OCI-LY7 (cell line): ENCODE measurements around the gene RAB37.

Experiments
- EZH2phosphoT487 ChIP-seq: fragments of 200-600 bp; sonication (generic); IDR thresholded peaks from 2 replicates; pipeline ENCODE4 v1.6.1; 2018; ENCODE audit warnings: low read depth, borderline replicate concordance, mild to moderate bottlenecking, mixed run types, antibody characterized with exemption, low read length, moderate library complexity, mixed read lengths
- TF ChIP-seq, protein P1 (sequence below): fragments of 200-600 bp; sonication (generic); conservative IDR thresholded peaks from 2 replicates; pipeline ENCODE4 v1.5.1; 2014; ENCODE audit warnings: mild to moderate bottlenecking, antibody characterized with exemption, low read length, moderate library complexity, mixed read lengths

DNA sequence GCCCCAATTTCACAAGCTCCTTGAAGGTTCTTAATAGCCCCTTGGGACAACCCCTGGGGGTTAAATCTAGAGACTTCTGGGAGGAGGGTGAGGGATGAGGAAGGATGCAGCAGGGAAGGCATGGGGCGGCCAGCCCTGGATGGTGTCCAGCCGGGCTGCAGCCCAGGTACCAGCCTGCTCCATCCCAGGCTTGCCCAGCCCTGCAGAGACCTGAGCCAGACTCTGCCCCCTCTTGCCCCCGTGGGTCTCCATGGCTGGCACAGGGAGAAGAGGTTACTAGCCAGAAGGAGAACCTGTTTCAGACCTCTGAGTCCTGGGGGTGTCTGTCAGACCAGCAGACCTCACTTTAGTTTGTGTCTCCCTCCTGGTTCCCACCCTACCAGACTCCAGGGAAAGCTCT, 19.8 kb downstream of the RAB37 start:
- TF ChIP-seq, protein P1, sequence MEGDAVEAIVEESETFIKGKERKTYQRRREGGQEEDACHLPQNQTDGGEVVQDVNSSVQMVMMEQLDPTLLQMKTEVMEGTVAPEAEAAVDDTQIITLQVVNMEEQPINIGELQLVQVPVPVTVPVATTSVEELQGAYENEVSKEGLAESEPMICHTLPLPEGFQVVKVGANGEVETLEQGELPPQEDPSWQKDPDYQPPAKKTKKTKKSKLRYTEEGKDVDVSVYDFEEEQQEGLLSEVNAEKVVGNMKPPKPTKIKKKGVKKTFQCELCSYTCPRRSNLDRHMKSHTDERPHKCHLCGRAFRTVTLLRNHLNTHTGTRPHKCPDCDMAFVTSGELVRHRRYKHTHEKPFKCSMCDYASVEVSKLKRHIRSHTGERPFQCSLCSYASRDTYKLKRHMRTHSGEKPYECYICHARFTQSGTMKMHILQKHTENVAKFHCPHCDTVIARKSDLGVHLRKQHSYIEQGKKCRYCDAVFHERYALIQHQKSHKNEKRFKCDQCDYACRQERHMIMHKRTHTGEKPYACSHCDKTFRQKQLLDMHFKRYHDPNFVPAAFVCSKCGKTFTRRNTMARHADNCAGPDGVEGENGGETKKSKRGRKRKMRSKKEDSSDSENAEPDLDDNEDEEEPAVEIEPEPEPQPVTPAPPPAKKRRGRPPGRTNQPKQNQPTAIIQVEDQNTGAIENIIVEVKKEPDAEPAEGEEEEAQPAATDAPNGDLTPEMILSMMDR: no peak
- TF ChIP-seq EZH2phosphoT487: no peak
